GM21360 (cell line): ENCODE data around the gene CAMSAP3.
"Not testable (repeated sequence)": the region's sequence is repeated elsewhere in the genome, so short reads cannot be mapped to it uniquely, and the experiment has no call there.

Experiments used
- ATAC-seq: cut with Tn5 transposase; IDR thresholded peaks from one replicate; pipeline ENCODE4 v1.9.1; 2021; ENCODE audit warnings: mild to moderate bottlenecking, moderate library complexity; ENCODE audit not compliant: unreplicated experiment

CAMSAP3 gene

DNA sequence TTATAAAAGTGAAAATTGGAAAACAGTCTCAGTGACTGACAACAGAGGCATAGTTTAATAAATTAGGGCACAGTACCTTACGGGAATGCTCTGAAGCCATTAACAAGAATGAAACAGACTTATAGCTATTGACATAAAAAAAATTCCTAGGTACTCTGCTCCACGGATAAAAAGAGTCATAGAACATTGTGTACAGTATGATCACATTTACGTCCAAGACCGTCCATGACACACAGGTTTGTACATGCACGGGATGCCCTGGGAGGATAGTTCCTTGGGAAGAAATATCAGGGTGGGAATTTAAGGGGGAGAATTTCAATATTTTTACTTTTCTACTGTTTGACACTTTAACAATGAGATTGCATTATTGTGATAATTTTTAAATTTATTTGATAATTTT, 24.9 kb upstream of the CAMSAP3 start:
- no peak for ATAC-seq

DNA sequence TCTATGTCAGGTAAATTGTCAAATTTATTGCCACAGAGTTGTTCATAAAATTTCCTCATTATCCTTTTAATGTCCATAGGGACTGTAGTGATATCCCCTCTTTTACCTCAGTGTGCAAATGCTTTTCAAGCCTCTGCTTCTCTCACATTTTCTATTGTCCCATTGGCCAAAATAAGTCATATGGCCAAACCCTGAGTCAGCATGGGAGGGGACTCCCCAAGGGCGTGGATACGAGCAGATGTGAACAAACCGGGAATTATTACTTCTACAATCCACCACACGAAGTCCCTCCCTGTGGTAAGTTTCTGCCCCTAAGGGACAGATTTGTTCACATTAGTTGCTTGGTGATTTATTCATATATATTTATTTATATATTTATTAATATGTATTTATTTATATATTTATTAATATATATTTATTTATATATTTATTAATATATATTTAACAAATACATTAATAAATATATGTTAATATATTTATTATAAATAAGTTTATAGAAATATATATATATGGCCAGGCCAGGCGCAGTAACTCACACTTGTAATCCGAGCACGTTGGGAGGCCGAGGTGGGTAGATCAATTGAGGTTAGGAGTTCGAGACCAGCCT, 20.1 kb upstream of the CAMSAP3 start:
- no peak for ATAC-seq

DNA sequence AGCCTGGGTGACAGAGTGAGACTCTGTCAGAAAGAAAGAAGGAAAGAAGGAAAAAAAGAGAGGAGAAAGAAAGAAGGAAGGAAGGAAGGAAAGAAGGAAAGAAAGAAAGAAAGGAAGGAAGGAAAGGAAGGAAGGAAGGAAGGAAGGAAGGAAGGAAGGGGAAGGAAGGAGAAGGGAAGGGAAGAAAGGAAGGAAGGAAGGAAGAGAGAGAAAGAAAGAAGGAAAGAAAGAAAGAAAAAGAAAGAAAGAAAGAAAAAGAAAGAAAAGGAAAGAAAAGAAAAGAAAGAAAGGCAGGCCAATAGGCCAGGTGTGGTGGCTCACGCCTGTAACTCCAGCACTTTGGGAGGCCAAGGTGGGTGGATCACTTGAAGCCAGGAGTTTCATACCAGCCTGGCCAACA, 18.2 kb upstream of the CAMSAP3 start:
- ATAC-seq: not testable (repeated sequence)

DNA sequence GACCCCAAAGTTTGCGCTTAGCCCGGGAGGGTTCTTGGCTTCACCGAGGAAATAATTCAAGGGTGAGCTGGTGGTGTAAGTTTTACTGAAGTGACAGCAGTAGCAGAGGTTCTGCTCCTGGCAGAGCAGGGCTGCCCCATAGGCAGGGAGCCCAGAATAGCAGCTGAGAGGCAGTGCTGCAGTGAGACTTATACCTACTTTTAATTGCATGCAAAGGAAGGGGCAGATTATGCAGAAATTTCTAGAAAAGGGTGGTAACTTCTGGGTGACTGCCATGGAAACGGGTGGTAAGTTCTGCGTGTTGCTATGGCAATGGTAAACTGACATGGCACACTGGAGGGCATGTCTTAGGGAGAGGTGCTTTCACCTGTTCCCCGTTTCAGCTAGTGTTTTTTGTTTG, 17.5 kb upstream of the CAMSAP3 start:
- no peak for ATAC-seq

DNA sequence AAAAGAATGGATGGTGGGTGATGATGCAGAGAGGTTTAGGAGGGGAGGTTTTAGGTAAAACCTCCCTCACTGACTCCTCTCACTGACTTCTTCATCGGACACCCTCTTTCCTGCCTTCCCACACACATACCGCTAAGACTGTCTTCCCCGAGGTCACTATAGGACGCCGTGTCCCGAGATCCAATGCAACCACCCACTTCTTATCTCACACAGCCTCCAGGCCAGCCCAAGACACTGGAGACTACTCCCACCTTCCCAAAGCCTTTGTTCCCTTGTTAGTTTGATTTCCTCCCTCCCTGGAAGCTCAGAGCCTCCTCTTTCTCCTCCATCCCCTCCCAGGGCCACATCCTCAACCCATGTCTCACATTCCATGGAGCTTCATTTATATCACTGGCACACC, 16.5 kb upstream of the CAMSAP3 start:
- ATAC-seq: no peak

DNA sequence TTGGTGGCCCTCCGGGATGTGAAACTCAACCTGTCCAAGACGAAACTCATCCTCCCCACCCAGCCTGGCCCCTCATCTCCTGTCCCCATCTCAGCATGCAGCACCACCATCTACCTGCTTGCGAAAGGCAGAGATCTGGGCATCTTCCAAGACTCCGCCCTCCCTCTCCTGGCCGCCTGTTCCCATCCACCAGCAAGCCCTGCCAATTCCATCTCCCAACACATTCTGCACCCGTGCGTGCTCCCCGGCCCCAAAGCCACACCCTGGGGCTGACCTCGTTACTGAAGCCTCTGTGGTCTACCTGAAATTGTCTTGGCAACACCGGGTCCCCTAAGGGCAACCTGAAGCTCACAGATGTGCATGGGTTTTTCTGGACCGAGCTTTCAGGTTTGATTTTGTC, 13.2 kb upstream of the CAMSAP3 start:
- ATAC-seq: no peak

DNA sequence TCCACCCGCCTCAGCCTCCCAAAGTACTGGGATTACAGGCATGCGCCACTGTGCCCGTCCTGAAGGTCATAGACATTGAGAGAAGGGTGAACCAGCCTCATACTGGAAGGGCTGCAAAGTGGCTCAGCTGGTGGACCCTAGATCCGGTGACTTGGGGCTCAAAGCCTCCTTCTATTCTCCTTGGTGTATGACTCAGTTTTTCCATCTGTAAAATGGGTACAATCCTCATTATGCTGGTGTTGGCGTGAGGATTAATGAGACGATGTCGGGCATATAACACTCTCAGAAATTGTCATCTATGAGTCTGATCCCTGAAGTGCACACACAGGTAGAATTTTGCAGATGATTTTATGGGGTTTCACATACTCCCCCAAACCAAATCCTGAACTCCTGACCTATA, 5.8 kb upstream of the CAMSAP3 start:
- no peak for ATAC-seq

DNA sequence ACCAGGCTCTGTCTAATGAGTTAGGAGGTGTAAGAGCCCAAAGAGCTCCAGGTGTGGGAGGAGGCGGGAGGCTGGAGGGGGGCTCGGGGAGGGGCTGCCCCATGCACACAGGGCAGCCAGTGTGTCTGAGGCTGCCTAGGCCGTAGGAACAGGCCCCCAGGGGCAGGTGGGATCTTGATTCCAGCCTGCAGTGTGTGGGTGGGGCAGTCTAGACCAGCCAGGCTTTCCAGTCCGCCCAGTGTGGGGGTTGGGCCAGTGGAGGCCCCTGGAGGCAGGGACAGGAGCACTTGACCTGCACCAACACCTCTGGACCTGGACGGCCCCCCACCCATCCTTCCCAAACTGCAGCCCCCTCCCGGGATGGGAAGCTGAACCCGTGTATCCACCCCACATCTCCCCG, 5.4 kb upstream of the CAMSAP3 start:
- ATAC-seq: no peak

DNA sequence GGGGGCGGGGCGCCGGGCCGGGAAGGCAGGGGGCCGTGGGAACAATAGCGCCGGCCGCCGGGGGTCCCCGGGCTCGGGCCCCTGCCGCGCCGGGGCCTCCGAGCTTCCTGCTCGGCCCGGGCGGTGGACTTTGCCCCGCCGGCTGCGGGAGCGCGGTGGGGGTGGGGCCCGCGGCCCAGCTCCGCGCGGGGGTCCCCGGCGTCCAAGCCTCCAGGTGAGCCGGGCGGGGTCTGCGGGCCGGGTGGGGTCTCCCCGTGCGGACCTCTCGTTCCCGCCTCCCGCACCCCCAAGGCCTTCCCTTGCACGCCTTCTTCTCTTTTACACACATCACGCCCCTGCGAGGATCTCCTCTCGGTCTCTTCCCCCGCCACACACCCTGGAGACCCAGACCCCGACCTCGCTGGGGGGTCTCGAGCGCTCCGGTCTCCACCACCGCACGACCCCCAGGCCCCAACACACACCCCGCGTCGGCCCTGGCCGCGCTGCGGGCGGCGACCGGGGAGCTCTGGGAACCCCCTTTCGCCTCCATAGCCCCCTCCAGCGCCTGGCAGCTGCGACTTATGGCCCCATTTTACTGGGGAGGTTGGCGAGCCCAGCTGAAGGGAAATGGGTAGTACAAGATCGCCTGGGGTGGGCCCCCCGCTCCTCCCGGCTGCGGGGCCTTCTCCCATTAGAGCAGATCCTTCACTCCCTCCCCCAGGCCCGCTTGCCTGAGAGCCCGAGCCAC, 711 bp downstream of the CAMSAP3 start:
- ATAC-seq: no peak

DNA sequence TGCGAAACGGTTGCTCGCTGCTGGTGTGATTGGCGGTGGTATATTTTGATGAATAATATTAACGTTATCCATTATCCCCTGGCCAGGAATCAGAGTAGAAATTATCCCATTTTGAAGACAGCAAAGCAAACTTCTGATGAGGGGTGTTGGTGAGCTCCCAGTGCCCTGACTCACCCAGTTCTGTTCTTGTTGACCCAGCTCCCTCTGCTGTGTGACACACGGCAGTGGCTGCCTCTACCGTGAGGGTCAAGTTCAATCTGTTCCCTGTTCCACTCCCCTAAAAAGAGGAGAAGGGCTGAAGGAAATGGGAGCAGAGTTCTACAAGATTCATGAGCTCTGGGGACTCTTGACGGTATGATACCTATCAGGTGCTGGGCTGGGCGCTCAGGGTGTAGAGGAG, 2.0 kb downstream of the CAMSAP3 start:
- ATAC-seq: no peak

DNA sequence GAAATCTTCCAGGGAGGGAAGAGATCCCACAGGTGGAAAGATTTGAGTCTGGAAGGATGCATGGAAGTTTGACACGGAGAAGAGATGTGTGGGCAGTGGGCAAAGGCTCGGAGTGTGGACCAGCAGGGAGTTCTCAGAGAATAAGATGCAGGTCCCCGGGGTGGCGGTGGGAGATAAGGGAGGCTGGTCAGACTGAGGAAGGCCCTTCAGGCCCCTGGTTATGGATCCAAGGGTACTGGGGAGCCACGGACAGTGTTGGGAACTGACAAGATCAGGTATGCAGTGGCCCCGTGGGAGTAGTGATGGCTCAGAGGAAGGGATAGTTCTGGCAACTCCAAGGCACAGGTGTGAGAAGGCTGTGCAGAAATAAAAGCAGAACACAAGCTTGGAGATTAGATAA, 2.5 kb downstream of the CAMSAP3 start:
- ATAC-seq: no peak

DNA sequence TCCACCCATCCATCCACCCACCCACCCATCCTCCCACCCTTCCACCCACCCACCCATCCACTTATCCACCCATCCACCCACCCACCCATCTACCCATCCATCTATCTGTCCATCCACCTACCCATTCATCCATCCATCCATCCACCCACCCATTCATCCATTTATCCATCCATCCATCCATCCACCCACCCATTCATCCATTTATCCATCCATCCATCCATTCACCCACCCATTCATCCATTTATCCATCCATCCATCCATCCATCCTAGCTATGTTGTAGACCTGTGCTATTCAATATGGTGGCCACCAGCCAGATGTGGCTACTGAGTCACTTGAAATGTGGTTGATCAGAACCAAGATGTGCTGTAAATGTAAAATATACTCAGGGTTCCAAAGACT, 5.1 kb downstream of the CAMSAP3 start:
- ATAC-seq: no peak

DNA sequence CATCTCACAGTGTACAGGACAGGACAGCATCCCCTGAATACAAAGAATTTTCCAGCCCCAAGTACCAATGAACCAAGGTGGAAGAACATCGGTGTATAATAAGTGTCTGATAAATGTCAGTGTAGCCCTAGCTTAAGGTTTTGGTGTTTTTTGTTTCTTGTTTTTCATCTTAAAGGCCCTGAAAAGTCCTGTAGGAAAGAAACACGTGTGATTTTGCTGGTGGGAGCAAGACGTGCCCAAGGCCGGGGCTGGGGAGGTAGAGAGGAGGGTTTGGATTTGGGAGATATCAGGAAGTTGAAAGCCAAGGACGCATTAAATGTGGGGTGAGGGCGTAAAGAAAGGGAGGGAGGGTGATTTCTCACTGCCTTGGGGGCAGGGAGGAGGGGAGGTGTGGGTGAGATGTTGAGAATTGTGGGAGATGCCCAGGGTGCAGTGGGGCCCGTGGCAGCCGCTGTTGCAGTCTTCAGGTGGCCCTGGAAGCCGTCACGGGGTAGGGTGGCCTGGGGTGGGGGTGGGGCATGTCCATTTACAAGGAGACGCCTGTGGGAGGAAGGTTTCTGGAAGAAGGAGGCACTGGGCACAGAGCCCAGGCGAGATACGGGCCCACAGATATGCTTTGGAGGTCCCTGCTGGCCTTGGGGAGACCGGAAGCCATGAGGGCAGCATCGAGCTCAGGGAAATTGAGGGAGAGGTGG, 6.7 kb downstream of the CAMSAP3 start:
- no peak for ATAC-seq

DNA sequence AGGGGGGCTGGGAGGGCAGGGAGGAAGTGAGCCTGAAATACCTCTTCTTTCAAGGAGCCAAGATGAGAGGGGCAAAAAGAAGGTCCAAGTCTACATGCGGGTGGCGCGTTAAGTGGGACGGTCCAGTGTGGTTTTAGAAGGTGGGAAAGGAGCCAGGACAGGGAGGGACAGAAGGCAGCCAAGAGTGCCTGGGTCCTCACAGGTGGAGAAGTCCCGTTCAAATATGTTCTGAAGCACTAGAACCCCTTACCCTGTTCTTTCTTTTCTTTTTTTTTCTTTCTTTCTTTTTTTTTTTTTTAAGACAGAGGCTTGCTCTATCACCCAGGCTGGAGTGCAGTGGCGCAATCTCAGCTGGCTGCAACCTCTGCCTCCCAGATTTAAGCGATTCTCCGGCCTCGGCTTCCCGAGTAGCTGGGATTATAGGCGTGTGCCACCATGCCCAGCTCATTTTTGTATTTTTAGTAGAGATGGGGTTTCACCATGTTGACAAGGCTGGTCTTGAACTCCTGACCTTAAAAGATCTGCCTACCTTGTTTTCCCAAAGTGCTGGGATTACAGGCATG, 7.4 kb downstream of the CAMSAP3 start:
- no peak for ATAC-seq

DNA sequence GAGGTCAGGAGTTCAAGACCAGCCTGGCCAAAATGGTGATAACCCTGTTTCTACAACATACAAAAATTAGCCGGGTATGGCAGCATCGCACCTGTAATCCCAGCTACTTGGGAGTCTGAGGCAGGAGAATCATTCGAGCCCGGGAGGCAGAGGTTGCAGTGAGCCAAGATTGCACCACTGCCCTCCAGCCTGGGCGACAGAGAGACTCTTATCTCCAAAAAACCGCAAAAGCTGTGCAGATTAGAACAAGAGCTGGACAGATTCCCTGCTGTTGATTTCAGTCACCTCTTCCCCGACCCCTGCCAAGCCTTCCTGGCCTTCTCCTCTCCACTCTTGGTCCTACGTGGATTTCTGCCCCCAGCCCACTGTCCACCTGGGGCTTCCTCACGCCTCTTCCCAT, 8.3 kb downstream of the CAMSAP3 start:
- ATAC-seq: no peak

DNA sequence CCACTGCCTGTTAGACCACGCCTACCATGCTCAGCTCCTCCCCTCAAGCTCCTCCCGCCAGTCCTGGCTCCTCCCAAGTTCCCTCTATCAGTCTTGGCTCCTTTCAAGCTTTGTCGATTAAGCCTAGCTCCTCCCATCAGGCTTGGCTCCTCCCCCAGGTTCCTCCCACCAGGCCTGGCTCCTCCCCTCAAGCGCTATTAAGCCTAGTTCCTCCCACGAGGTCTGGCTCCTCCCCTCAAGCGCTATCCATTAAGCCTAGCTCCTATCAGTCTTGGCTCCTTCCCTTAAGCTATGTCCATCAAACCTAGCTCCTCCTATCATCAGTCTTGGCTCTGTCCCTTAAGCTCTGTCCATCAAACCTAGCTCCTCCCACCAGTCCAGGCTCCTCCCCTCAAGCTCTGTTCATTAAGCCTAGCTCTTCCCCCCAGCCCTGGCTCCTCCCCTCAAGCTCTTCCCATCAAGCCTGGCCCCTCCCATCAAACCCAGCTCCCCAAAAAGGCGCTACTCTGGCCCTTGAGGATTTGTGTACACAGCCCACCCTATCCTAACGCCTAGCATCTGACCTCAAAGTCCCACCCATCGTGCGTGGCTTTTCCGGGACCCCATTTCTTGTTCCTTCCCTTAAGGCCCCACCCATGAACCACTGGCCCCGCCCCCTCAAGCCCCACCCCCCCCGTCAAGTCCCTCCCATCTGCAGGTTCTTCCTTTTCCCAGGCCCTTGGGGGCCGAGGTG, 10.0 kb downstream of the CAMSAP3 start:
- ATAC-seq: no peak

DNA sequence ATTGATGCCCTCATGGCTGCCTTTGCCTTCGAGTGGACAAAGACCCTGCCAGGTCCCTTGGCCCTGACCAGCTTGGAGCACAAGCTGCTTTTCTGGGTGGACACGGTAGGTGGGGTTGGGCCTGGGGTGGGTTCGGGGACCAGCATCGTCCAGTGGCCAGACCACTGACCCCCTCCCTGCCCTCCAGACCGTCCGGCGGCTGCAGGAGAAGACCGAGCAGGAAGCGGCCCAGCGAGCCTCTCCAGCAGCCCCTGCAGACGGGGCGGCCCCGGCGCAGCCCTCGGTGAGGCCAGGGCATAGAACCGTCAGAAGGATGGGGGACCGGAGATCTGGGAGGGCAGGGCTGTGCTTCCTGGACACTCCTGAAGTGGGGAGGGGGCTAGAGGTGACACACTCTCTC, 10.6 kb downstream of the CAMSAP3 start:
- no peak for ATAC-seq

DNA sequence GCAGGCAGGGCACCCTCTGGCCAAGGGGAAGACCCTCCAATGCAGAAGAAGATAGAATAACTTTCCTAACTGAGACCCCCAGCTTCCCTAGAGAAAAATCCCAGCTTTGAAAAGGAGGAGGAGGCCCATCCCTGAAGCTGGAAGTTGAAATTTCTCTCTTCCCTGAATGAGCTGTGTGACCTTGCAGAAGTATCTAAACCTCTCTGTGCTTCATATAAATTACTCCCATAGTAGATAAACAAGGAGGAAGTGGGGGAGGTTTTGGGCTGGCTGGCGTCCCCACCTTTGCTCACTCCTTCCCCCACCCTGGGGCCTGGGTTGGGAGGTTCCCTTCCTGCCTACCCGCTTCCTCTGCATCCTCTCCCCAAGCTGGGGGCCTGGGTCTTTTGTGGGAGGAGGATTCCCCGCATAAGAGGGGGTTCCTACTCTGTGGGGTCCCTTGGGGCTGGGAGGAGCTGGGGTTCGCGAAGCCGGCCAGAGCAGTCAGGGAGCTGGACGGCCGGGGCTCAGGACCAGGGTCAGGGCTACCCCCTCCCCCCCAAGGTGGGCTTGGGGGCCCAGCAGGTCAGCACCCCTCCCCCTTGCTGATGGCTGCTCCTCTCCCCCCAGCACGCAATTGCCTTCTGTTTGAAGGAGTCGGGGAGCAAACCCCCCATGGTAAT, 11.7 kb downstream of the CAMSAP3 start:
- no peak for ATAC-seq

DNA sequence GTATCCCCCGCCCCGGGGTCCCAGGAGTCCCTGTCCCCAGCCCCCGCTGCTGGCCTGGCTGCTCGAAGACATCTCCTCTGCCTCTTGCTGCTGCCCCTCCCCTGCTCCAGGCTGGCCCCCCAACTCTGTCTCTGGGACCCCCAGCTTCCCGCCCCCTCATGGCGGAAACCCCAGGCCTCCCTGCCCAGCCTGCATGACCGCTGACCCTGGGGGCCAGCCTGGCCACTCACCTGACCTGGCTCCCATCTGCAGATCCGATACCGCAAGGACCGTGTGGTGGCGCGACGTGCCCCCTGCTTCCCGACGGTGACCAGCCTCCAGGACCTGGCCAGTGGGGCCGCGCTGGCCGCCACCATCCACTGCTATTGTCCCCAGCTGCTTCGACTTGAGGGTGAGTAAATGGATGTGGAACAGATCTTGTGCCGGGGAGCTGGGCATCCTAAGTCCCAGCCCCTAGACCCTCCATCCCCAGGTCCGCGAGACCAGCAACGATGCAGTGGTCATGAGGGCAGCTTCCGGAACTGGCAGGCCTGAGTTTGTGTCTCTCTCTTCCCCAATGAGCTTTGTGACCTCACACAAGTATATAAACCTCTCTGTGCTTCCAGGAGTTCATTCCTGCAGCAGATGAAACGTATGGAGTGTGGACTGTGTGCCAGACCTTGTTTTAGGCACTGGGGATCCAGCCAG, 12.4 kb downstream of the CAMSAP3 start:
- ATAC-seq: no peak

DNA sequence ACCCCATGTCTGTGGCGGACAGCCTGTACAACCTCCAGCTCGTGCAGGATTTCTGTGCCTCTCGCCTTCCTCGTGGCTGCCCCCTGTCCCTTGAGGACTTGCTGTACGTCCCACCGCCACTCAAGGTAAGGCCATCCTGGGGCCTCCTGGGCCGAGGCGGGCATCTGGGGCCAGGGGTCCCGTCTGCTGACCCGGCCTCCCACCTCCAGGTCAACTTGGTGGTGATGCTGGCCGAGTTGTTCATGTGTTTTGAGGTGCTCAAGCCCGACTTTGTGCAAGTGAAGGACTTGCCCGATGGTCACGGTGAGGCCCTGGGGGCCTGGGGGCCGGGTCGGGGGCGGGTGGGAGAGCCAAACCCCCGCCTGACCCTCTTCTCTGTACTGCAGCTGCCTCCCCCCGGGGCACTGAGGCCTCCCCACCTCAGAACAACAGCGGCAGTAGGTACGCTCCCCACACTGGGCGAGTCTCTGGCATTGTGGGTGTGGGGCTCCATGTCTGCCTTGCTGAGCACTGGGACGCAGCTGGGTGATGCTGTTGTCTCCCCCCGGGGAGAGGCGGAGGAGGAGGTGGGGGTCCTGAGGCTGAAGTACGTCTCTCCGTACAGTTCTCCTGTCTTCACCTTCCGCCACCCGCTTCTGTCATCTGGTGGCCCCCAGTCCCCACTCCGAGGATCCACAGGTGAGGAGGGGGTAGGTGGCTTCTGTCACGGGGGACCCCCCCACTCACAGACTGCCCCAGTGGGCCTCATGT, 15.0 kb downstream of the CAMSAP3 start:
- ATAC-seq: no peak
